NCI-H1694 treated with DMSO at 0.1 percent for 48 hours (cell line): ENCODE results near the gene GOLGA3.

Source experiments
- DNase-seq: peaks from one replicate; lab custom pipeline; 2025; lab: John Stamatoyannopoulos, UW

GOLGA3 gene

DNA sequence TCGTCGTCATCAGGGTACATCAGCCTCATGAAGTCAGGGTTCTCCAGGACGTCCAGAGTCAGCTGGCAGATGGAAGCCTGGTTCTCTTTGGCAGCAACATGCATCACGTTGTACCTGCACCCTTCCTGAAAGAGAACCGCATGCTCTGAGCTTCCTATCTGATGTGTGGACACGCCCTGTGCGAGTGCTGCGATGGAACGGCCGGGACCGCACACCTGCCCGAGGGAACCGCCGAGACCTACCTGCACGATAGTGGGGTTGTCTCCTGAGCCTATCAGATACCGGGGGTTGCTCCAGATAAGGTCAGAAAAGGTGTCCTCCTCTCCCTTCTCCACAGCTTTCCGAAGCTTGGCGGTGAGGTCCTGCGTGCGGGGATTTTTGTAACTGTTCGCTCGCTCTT, 80.8 kb downstream of the GOLGA3 start:
- DNase-seq = no peak

DNA sequence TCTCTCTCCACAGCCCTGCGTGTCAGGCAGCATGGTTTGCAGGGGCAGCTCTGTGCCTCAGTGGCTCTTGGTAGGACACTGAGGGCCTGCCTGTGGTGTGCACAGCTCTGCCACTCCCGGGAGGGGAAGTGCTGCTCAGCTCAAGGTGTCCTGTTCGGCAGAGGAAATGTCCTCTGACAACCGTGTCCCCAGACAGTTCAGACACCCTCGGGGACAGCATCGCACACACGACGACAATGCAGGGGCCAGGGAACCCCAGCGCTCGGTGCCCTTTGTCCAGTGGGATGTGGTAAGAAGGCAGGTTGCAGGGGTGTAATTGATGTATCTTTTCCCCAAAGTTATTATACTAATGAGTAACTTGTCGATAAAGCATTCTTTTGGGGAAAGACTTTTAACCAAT, 81.3 kb downstream of the GOLGA3 start:
- DNase-seq = no peak

DNA sequence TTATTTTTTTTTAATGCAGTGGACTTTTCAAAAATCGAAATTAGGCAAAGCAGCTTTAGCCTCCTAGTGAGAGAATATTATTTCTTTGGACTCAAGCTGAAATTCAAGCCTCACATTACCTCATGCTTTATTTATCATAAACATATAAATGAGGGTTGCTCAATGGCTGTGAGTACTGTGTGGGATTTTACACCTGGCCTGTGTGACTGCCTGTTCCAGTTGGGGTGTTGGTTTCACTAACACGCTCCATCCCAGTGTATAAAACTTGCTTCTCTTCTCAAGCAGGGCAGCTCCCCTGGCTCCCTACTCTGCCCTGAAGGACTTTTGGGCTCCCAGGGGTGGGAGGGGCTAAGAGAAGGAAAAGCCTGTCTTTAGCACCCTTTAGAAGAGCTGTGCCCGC, 82.1 kb downstream of the GOLGA3 start:
- DNase-seq = no peak

DNA sequence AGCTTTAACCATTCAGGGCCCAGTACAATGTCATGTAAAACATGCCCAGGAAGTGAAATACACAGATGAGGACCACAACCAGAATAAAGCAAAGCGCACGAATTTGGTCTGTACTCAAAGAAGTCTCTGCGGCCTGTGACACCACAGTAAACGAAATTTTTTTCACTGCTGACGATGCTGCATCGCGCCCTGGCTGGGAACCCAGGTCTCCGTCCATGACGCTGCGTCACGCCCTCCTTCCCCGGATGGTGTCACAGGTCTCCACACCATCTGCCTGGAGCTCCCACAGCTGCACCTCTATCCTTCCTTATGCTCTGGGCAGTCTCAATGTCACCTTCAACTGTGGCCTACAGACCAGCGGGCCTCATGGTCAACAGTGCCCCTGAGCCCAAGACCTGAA, 84.8 kb downstream of the GOLGA3 start:
- no peak for DNase-seq

DNA sequence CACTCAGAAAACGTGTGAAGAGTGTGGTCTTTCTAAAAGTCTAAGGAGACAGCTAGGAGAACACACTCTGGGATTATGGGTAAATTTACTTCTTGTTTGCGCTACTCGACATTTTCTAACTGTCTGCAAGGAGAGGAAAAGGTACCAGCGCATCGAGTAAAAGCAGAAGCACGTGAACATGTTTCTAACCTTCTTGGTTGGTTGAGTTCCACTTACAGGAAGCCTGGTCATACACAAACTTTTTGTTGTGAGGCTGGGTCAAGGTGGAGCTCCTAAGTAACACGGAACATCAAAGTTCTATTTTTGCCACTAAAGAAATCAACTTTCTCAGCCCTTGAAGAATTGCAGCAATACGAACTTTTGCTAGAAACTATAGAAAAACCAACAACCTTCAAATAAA, 87.0 kb downstream of the GOLGA3 start:
- DNase-seq = no peak

DNA sequence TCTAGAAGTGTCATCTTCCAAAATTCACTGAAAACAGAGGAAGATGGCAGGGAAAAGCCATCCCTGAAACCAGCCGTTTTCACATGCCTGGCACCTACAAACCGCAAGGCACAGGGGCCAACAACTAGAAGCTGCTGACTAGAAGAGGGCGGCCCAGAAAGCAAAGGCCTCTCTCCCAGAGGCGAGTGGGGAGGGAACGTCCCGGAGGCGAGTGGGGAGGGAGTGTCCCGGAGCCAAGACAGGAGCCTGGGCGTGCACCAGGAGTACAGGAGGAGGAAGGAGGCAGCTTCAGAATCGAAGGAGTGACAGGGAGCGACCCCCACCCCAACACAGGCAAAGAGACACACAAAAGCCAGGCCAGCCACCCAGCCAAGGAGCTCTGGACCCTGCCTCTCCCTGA, 88.0 kb downstream of the GOLGA3 start:
- DNase-seq = no peak

DNA sequence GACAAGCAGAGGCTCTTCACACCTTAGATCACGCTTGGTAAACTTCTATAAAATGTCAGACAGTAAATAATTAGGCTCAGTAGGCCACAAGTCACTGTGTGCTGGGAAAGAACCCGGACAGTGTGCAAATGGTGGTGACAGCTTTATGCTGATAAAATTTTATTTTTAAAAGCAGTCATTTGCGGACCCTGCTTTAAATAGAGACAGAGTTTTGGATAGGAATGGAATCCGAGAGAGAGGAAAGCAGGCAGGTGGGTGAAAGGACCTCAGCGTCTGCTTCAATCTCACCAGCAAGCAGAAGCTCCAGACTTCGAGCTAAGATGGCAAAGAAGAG, 88.4 kb downstream of the GOLGA3 start:
- no peak for DNase-seq

DNA sequence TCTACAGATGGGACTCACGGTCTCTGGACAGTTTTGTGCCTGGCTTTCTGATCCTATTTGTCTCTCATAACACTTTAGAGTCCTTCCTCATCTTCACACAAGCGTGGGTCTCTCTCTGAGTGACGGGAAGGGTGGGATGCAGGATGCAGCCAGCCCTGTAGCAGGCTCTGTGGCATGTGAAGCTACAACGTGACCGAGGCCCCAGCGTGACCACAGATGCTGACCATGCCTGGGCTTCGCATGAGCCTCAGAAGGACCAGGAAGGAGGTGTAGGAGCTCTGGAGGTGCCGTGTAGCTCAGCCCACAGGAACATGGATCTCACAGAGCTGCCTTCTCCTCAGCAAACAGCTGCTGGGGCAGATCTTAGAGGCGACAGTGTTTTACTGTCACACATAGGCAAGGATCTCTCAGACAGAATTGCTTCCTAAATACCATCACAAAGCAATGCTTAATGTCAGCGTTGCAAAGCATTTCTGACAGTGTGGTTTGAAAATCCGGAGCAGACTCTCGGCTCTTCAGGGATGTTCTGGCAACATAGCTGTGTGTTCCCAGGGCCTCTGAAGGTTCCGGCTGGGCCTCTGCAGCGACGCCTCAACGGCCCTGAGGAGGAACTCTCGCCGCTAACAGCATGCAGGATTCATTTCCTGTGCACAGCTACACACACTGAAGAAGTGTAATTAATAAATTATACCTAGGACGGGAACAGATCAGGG, 88.9 kb downstream of the GOLGA3 start:
- no peak for DNase-seq

DNA sequence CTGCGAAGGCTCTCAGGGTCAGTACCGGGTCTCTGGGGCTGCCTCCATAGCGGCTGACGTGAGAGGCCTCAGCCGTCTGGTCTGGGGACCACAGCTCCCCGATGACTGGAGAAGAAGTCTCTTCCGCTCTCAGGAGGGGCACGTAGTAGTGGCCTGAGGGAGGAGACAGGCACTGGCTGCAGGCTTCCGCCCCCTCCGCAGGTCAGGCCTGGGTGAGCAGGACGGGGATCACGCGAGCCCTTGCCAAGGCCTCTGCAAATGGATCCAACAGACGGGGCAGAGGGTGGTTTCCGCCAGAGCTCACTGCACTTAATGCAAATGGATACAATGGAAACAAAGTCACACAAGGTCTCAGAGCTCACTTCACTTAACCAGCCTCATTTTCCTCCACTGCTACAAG, 91.8 kb downstream of the GOLGA3 start:
- no peak for DNase-seq

DNA sequence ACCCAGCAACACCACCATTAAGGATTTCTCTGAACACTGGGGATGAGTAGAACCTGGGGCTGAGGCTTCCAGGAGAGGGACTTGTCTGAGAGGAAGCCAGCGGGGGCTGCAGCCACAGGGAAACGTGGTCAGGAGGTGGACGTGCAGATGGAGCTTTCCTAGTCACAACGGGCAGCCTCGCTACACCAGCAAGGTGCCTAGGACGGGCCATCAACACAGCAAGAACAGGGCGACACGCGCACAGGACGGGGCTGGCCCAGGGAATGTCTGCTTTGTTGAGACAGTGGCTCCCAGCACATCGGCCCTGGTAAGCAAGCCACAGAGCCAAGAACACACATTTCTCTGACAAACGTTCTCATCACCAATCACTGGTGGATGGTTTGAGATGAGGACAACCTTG, 92.3 kb downstream of the GOLGA3 start:
- DNase-seq = no peak

DNA sequence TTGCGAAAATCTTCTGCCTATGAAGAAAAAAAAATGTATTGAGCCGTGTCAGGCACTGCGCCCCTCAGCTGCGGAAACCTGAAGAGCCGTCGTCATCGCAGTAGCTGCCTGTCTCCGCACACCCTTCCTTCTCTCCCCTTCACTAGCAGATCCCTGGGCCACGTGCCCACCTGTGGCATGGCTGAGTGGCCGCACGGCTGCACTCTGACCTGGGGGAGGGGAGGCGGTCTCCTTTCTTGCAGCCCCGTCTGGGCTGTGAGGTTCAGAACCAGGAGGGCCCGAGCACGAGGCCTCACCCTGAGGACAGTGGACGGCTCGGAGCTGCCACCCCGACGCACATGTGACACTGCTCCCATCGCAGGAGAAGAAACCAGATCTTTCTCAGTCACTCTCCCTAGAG, 93.2 kb downstream of the GOLGA3 start:
- no peak for DNase-seq

DNA sequence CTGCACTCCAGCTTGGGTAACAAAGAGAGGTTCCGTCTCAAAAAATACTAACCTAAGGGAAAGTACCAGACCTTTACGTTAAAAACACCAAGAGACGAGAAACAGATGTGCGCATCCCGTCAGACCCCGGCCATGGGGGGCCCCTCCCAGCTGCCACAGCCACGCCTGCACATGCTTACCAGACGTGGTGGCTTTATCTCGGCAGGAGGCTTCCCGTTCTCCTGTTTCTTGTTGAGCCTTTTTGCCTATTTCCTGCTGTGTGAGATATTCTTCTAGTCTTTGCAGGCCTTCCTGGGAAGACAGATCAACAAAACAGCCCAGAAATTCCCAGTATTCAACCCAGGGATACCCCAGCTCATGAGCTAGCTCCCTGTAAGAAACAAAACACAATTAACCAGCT, 94.5 kb downstream of the GOLGA3 start:
- no peak for DNase-seq

DNA sequence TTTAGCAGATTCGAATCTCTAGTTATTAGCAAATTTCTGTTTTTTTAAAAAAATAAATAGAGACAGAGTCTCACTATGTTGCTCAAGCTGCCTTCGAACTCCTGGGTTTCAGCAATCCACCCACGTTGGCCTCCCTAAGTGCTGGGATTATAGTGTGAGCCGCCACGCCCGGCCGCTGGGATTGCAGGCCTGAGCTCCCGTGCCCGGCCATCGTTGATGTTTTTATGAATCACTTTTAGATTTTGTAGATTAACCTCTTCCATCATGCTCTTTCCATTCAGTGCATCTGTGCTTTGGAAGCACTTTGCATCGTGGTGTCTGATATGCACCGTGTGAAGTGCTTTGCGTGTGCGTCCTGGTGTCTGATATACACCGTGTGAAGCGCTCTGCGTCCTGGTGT, 97.1 kb downstream of the GOLGA3 start:
- DNase-seq = no peak

DNA sequence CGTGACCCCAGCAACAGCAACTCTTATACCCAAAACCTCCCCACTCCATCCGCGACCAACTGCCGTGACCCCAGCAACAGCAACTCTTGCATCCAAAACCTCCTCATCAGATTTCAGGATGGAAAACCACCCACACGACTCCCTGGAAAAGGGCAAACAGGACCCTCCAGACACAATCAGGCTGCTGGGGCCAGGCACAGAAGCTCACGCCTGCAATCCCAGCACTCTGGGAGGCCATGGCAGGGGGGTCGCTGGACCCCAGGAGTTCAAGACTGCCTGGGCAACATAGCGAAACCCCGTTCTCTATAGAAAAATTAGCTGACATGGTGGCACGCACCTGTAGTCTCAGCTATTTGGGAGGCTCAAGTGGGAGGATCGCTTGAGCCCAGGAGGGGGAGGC, 98.3 kb downstream of the GOLGA3 start:
- no peak for DNase-seq

DNA sequence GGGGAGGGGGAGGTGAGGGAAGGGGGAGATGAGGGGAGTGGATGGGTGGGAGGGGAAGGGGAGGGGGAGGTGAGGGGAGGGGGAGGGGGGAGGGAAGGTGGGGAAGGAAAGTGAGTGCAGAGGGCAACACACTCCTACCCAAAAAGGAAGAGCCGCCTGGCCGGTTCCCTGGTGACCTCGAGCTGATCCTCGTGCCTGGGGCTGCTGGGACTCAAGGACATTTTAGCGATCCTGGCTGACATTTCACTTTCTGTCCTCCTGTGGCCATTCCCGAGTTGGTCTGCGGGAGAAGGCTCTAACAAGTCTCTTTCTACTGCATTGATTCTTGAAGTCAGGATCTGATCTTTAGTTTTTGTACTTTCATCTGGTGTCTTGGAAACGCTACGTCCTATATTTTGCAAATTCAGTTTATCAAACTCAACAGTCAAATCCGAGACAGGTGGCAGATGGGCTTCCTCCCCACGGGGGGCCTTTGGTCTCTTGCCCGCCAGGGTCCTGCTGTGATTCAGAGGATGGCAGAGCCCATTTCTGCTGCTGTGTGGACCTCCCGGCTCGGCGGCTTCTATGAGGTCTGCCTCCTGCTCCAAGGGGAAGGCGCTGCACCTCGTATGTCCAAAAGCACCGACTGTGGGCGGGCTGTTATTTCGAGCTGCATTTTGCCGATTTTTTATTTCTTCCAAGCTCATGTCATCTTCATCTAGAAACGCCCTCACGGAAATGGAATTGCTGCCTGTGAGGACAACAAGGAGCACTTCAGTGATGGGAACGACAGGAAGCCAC, 98.9 kb downstream of the GOLGA3 start:
- DNase-seq = peak; percentile 56

DNA sequence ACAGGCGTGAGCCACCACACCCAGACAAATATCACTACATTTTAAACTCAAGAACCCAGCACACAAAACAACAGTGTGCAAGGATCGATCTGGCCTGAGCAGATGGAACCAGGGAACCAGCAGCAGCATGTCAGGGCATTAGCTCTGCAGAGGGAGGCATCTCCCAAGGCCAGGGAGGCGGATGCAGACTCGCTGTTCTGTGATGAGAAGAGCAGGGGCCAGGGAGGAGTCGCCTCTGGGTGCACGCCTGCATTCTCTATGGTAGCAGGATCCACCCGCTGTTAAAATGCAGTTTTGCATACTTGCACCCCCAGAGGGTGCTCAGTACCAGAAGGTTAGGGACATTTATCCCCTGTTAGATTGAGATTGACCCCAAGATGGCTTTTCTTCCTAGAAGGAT, 100.2 kb downstream of the GOLGA3 start:
- no peak for DNase-seq

DNA sequence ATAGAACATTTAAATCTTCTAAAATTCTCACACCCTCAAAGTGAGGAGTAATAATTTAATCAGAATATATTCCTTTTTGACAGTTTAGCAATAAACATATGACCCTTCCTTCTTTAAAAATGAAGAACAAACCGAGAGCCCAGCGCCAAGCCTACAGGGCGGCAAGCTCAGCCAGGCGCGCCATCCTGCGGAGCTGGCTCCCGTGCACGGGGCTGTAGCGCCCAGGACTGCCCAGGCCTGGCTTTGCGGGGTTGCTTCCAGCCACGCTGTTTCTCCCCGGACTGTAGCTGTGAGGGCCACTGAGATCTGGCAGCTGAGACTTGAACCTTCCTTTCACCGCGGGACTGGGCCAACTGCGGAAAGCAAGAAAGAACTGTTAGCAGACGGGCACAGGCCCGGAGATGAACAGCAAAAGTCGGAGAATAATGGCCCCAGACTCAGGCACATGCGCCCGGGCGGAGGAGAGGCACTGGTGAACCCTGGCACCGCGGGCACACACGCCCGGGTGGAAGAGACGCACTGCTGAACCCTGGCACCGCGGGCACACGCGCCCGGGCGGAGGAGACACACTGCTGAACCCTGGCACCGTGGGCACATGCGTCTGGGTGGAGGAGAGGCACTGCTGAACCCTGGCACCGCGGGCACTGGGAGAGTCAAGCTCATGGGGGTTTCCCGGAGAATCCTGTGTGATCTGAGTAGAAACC, 101.4 kb downstream of the GOLGA3 start:
- no peak for DNase-seq

DNA sequence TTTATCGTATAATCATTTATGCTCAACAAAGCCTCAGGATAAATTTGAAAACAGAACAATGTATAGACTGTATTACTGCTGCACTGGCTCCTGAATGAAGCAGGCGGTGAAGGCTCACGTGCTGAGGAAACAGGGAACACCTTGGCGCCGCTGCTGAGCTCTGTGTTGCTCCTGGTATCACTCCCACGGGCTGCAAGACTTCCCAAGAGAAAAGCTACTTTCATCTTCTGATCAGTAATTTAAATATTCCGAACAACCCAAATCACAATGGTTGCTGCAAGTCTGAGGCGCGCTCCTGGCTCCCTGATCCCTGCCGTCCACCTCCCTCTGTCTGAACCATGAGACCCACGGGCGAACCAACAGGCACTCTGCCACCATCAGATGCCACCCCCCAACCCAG, 102.3 kb downstream of the GOLGA3 start:
- DNase-seq = no peak

DNA sequence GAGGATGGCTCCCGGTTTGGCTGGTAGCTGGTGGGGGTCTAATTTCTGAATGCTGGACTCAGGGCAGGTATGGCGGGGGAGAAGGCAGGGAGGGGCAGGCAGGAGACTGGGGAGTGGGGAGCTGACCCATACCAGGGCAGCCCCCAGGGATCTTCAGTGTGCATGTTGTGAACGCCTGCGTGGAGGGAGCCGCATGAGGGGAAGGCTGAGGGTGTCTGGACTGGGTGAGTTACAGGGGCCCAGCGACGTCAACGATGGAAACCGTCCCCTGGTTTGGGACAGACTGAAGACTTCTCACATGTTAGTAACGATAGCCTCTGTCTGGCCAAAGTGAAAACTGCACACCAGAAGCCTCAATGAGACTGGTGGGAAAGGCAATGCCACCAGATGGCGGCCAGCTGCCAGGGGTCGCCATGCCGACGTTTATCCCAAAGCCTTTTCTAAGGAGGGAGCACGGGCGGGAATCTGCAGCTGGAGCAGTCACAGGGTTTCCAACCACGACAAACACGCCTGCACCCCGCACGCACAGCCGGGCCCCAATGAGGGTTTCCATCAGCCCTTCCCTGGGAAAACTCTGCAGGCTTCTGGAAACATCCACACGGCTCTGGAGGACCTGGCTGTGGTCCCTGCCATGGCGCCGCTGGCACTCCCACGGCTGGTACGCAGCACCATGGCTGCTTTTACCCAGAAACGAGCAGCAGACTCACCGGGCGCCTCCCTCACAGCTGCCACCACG, 104.0 kb downstream of the GOLGA3 start:
- DNase-seq = peak; percentile 57

DNA sequence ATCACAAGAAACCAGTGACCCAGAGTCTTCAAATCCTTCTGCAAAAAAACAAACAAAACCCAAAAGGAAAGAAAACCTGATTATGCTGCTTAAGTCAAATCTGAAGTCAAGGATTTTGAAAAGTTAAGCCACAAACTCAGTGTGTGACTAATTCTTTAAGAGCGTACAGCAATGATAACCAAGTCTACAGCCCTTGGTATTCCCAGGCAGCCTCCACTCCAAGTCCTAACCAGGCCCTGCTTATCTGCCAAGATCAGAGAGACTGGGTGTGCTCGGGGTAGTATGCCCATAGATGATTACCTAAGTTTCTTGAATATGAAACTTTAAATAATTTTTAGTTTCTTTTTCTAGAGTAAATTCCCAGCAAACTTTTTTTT, 104.9 kb downstream of the GOLGA3 start:
- DNase-seq = no peak

DNA sequence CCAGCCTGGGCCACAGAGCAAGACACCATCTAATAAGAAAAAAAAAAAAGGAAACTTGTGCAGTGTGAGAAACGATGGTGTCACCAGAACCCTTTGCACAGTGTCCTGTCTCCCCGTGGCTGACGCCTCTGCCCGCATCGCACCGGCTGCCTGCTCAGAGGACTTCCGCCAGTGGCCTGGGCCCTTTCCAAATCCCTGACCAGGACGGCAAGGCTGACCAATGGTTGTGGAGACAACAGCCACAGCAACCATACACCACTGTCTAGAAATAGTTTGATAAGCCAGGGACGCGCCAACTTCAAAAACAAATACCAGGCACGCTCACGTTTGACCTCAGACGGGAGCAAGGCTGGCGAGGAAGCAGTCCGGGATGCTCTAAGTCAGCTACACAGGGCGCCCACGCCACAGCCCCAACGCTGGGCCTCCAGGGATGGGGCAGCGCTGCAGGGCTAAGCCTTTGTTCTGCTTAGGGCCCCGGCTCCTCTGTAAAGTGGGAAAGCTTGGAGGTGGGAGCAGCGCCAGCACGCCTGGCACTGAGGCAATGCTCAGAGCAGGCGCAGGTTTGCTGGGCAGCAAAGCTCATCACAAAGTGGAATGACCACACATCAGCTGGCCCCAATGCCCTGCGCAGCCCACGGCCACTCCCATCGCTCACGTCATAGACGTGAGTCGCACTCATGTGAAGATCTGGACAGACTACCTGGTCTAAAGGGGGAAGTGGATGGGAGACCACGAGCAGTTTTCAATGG, 105.5 kb downstream of the GOLGA3 start:
- no peak for DNase-seq
